GM12892 (cell line): ENCODE measurements around the gene ARID5A.

Source experiments
- POLR2A ChIP-seq: IDR thresholded peaks from 2 replicates; pipeline ENCODE4 v1.6.1; 2011; ENCODE audit warnings: low read depth, low read length, control low read depth
- POLR2AphosphoS5 ChIP-seq: IDR thresholded peaks from 2 replicates; pipeline ENCODE4 v1.6.1; 2011; ENCODE audit warnings: low read depth, low read length, control low read depth

DNA sequence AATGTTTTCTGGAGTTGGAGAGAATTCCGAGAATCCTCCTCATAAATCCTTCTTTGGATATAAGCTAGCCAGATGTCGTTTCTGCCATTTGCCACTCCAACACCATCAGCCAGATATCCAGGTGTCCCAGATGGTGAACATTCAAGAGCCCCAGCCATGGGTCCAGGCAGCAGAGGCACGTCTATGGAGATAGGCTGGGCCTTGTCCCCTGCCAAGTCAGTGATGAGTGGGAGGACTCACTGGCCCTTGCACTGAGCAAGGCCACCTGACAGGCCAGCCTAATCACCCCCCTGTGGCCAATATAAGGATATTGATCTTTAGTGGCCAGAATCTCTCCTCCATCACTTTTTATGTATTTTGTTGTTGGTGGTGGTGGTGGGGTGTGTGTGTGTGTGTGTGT is 28.0 kb downstream of the ARID5A start:
- TF ChIP-seq POLR2AphosphoS5 (no peak), POLR2A (no peak)
